Measurements from ENCODE around the gene DPP6. TPM values are rescaled to one million over a fixed set of nuclear protein-coding genes. Genes with fewer than 3 reads are reported as not detected.

DPP6 gene
- total and polyA plus RNA-seq, 9 donors, result 0.22 to 3.9 (median 1.3) TPM; not detected in 1

GRCh38 chr7:154512121-154512833, 460.1 kb downstream of the DPP6 start:
- Histone ChIP-seq H3K4me1 (ENCODE audit: insufficient read depth) (no peaks in the 10 kb centered on the region), H3K36me3 (no peaks in the 10 kb centered on the region), H3K9me3 (no peaks in the 10 kb centered on the region), H3K4me3 (no peak overlapping the region), H3K27ac (no peak overlapping the region), H3K27me3 (no peaks in the 10 kb centered on the region)
- 69 to 86% (median 80%) methylated on average over 7 of the region's 7 CpGs for WGBS, 3 donors
- intact Hi-C loops (cut with DNase I), result no loop called here
- DNase-seq, result no peak
- TF ChIP-seq CTCF (IDR thresholded peaks at IDR 0.05) (no peak), POLR2A (IDR thresholded peaks at IDR 0.05) (no peak), EP300 (IDR thresholded peaks at IDR 0.05) (no peak)

- 47 to 65% (median 50%) methylated on average over 10 of the region's 10 CpGs for WGBS, 3 donors
- H3K36me3 ChIP-seq, result no peaks in the 10 kb centered on the region
- intact Hi-C loops (cut with DNase I), result no loop called here
- no peak for DNase-seq
- H3K27me3 ChIP-seq, result no peaks in the 10 kb centered on the region
- no peaks in the 10 kb centered on the region for H3K9me3 ChIP-seq
- H3K4me3 ChIP-seq, result no peak overlapping the region
- no peak overlapping the region for H3K27ac ChIP-seq
- H3K4me1 ChIP-seq (ENCODE audit: insufficient read depth), result no peaks in the 10 kb centered on the region
- TF ChIP-seq CTCF (IDR thresholded peaks at IDR 0.05) (no peak), POLR2A (IDR thresholded peaks at IDR 0.05) (no peak), EP300 (IDR thresholded peaks at IDR 0.05) (no peak)
Observed at GRCh38 chr7:154517768-154518167, 465.6 kb downstream of the DPP6 start.

- intact Hi-C loops (cut with DNase I), result no loop called here
- WGBS, 3 donors, result 67 to 78% (median 77%) methylated on average over 4 of the region's 4 CpGs
- no peaks in the 10 kb centered on the region for H3K27me3 ChIP-seq
- H3K9me3 ChIP-seq, result no peaks in the 10 kb centered on the region
- H3K4me1 ChIP-seq (ENCODE audit: insufficient read depth), result no peaks in the 10 kb centered on the region
- no peak overlapping the region for H3K27ac ChIP-seq
- no peak overlapping the region for H3K4me3 ChIP-seq
- H3K36me3 ChIP-seq, result no peaks in the 10 kb centered on the region
- DNase-seq, result no peak
- TF ChIP-seq CTCF (IDR thresholded peaks at IDR 0.05) (no peak), EP300 (IDR thresholded peaks at IDR 0.05) (no peak), POLR2A (IDR thresholded peaks at IDR 0.05) (no peak)
Observed at GRCh38 chr7:154519229-154519628, 467.0 kb downstream of the DPP6 start.

- 83 to 97% (median 89%) methylated on average over 1 of the region's 1 CpG for WGBS, 3 donors
- intact Hi-C loops (cut with DNase I), result no loop called here
- Histone ChIP-seq H3K9me3 (no peaks in the 10 kb centered on the region), H3K27ac (no peak overlapping the region), H3K4me3 (no peak overlapping the region), H3K4me1 (ENCODE audit: insufficient read depth) (no peaks in the 10 kb centered on the region), H3K27me3 (no peaks in the 10 kb centered on the region), H3K36me3 (no peaks in the 10 kb centered on the region)
- TF ChIP-seq EP300 (IDR thresholded peaks at IDR 0.05) (no peak), POLR2A (IDR thresholded peaks at IDR 0.05) (no peak), CTCF (IDR thresholded peaks at IDR 0.05) (no peak)
- DNase-seq, result no peak
Observed at GRCh38 chr7:154530136-154530535, 477.9 kb downstream of the DPP6 start.

Measured in ovary (tissue), 9 donors.